Fibroblast of lung (primary cell): ENCODE results near the gene ATP10B. TPM values are rescaled to one million over a fixed set of nuclear protein-coding genes. Genes with fewer than 3 reads are reported as not detected.

Source experiments
- DNase-seq, 2 donors: peaks; one replicate each; pipeline versions ENCODE4 v3.0.0 to v3.0.0-alpha.2; 2010; ENCODE audit warnings: low read depth in 2 of 2
- H2AFZ ChIP-seq: 2 replicates; pipeline ENCODE4 v1.5.1; 2012; ENCODE audit warnings: low read length, control low read depth, inconsistent platforms
- H3K27ac ChIP-seq: 2 replicates; pipeline ENCODE4 v1.5.1; 2011; ENCODE audit warnings: low read length, control low read depth; ENCODE audit not compliant: insufficient read depth
- H3K27me3 ChIP-seq: 2 replicates; pipeline ENCODE4 v1.5.1; 2011; ENCODE audit warnings: mild to moderate bottlenecking, low read length; ENCODE audit not compliant: control insufficient read depth, insufficient read depth
- H3K36me3 ChIP-seq: 2 replicates; pipeline ENCODE4 v1.5.1; 2011; ENCODE audit warnings: low read length; ENCODE audit not compliant: control insufficient read depth, insufficient read depth
- H3K4me1 ChIP-seq: 2 replicates; pipeline ENCODE4 v1.5.1; 2011; ENCODE audit warnings: low read length; ENCODE audit not compliant: control insufficient read depth, insufficient read depth; ENCODE audit errors: extremely low read depth
- H3K4me2 ChIP-seq: 2 replicates; pipeline ENCODE4 v1.5.1; 2011; ENCODE audit warnings: low read length, control low read depth; ENCODE audit not compliant: insufficient read depth; ENCODE audit errors: extremely low read depth
- H3K4me3 ChIP-seq, 4 experiments: fragments of 200-600 bp in 1 of 4; sonication (generic) in 1 of 4; replicated peaks in 1 of 4; 2 replicates each; pipeline ENCODE4 v1.5.1; 2011 to 2016; ENCODE audit warnings: low read length in 4 of 4, low read depth in 3 of 4, mild to moderate bottlenecking in 3 of 4, control low read depth in 2 of 4, inconsistent platforms in 1 of 4, mixed read lengths in 1 of 4; ENCODE audit not compliant: insufficient read depth in 1 of 4; ENCODE audit errors: control extremely low read depth in 1 of 4
- H3K79me2 ChIP-seq: 2 replicates; pipeline ENCODE4 v1.5.1; 2012; ENCODE audit warnings: mild to moderate bottlenecking, low read length, inconsistent platforms; ENCODE audit not compliant: control insufficient read depth, insufficient read depth
- H3K9ac ChIP-seq: 2 replicates; pipeline ENCODE4 v1.5.1; 2011; ENCODE audit warnings: mild to moderate bottlenecking, low read length, control low read depth; ENCODE audit not compliant: insufficient read depth
- H3K9me3 ChIP-seq: 2 replicates; pipeline ENCODE4 v1.5.1; 2012; ENCODE audit warnings: low read depth, low read length; ENCODE audit not compliant: control insufficient read depth, insufficient read depth
- H4K20me1 ChIP-seq: 2 replicates; pipeline ENCODE4 v1.5.1; 2011; ENCODE audit warnings: low read length; ENCODE audit not compliant: control insufficient read depth, insufficient read depth; ENCODE audit errors: extremely low read depth
- CTCF ChIP-seq, 2 donors: IDR thresholded peaks in 1 of 2; conservative IDR thresholded peaks in 1 of 2; 1 replicate in 1 of 2; 2 replicates in 1 of 2; pipeline ENCODE4 v1.5.1; 2011 to 2012; ENCODE audit warnings: low read length in 2 of 2, control low read depth in 1 of 2, inconsistent platforms in 1 of 2, low read depth in 1 of 2, mild to moderate bottlenecking in 1 of 2
- EZH2 ChIP-seq: IDR thresholded peaks from 2 replicates; pipeline ENCODE4 v1.5.1; 2012; ENCODE audit warnings: low read length, control low read depth, mild to moderate bottlenecking; ENCODE audit errors: missing control alignments
- polyA plus RNA-seq, 2 donors: library from polyadenylated mRNA; depleted of rRNA in 1 of 2; stranded (reverse) in 1 of 2; unstranded in 1 of 2; fragments of >200 nt; gene quantifications; 2 replicates each; pipeline ENCODE4 v1.2.1, GENCODE V29; 2011 to 2012; ENCODE audit warnings: missing spikeins in 1 of 2
- total RNA-seq: library from RNA; depleted of rRNA; stranded (reverse); fragments of >200 nt; gene quantifications from 2 replicates; pipeline ENCODE4 v1.2.1, GENCODE V29; 2014

Gene ATP10B
- total and polyA plus RNA-seq, 2 donors (not counting 1 experiment from before 2014, with no cell fraction given), result not detected

- no peaks in the 10 kb centered on the region for H3K79me2 ChIP-seq
- no peak overlapping the region for H2AFZ ChIP-seq
- H3K4me1 ChIP-seq, result no peaks in the 10 kb centered on the region
- no peak overlapping the region for H3K4me2 ChIP-seq
- TF ChIP-seq CTCF (conservative IDR thresholded peaks at IDR 0.05 in 1 of 2, IDR thresholded peaks at IDR 0.05 in 1 of 2; ENCODE audit: low read depth in 1 of 2, low read length in 2 of 2) (no peak), EZH2 (no peak)
- H3K9me3 ChIP-seq, result no peaks in the 10 kb centered on the region
- no peak overlapping the region for H3K27ac ChIP-seq
- no peak overlapping the region for H3K9ac ChIP-seq
- no peaks in the 10 kb centered on the region for H3K27me3 ChIP-seq
- no peaks in the 10 kb centered on the region for H3K36me3 ChIP-seq
- no peaks in the 10 kb centered on the region for H4K20me1 ChIP-seq
- no peak for DNase-seq
- no peak overlapping the region for H3K4me3 ChIP-seq
Measured at GRCh38 chr5:160513485-160513884, 338.5 kb downstream of the ATP10B start.
